Astrocyte of the cerebellum (primary cell): Measurements from ENCODE around the gene VWA5A.

Experiments used
- DNase-seq: peaks from one replicate; pipeline ENCODE4 v3.0.0-alpha.2; 2011; ENCODE audit warnings: low read depth
- H3K4me3 ChIP-seq: 2 replicates; pipeline ENCODE4 v1.5.1; 2011; ENCODE audit warnings: mild to moderate bottlenecking, low read depth, low read length, moderate library complexity
- in situ Hi-C: cut with HindIII; loops from 2 replicates; pipeline ENCODE4 v1.10.0; 2017; ENCODE audit warnings: low sequenced_read_pairs
- TF ChIP-seq, protein P1 (sequence below): IDR thresholded peaks from 2 replicates; pipeline ENCODE4 v1.5.1; 2012; ENCODE audit warnings: low read length, low read depth, moderate library complexity, mild to moderate bottlenecking; ENCODE audit errors: missing control alignments

Gene VWA5A

DNA sequence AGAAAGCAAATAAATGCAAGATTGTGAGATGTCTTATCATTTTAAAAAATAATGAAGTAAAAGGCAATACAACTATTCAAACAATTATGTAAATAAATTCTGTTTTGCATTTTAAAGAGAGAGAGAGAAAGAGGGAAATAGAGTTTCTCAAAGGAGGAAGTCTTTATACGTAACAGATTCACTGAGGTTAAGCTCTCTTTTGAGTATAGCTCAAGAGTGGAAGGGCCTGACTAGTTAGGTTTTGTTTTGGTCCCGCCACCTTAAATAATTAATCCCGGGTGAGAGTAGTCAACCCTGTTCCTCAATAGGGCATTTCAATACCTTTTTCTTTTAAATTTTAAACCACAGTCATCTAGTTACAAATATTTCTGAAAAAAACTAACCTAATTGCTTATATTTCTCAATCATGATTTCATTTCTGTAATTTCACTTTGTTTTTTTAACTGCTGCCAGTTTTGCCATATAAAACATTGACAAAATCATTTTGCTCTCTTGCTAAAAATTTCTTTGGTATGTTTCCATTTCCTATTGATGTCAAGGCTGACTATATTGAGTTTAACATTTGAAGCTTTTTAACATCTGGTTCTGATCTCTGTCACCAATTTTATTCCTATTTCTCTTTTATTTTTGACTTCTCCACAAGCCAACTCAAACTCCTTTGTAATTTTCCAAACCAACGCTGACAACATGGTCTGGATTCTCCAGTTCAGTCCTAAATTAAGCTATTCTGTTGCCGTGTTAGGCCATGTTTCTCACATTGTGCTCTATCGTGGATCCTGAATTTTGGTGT lies 78.2 kb downstream of the VWA5A start:
- TF ChIP-seq, protein P1, sequence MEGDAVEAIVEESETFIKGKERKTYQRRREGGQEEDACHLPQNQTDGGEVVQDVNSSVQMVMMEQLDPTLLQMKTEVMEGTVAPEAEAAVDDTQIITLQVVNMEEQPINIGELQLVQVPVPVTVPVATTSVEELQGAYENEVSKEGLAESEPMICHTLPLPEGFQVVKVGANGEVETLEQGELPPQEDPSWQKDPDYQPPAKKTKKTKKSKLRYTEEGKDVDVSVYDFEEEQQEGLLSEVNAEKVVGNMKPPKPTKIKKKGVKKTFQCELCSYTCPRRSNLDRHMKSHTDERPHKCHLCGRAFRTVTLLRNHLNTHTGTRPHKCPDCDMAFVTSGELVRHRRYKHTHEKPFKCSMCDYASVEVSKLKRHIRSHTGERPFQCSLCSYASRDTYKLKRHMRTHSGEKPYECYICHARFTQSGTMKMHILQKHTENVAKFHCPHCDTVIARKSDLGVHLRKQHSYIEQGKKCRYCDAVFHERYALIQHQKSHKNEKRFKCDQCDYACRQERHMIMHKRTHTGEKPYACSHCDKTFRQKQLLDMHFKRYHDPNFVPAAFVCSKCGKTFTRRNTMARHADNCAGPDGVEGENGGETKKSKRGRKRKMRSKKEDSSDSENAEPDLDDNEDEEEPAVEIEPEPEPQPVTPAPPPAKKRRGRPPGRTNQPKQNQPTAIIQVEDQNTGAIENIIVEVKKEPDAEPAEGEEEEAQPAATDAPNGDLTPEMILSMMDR = no peak
- in situ Hi-C loops = no loop called here
- no peak overlapping the region for H3K4me3 ChIP-seq
- DNase-seq = no peak

DNA sequence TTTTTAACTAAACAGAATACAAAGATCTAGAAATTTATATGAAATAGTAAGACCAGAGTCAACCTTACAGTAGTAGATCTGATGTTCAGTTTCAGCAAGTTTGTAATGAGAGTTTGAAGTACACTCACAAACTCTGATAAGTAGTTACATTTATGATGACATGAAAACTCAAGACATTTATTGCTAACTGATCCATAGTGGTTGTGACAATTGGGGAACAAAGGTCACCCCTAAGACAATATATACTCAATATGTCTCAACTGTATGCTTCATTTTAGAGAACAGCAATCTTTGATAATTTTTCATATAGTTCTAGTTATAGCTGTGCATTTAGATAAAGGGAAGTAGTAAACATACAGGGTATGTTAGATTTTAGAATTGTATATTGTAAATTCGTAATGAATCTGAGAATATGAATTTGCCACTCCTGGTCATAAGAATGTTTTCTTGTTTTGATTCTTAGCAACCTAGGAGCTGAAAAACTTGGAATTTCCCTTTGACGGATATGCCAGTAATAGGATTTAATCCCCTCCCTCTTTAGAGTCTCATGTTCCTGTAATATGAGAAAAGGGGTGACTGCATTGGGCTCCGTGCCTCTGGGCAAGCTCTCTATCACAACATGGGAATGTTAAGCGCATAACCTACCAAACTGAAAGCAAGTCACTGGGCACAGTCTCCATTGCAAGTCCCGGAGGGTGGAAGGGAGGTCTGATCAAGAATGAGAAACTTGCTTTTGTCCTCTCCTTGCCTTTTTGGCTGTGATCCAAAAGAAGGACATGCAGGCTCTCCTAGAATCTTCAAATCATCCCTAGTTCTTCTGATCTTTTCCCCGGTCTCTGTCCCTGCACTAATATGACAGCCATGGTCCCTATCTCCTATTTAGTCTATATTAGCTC lies 79.3 kb downstream of the VWA5A start:
- in situ Hi-C loops = no loop called here
- no peak for DNase-seq
- TF ChIP-seq, protein P1 = no peak
- no peak overlapping the region for H3K4me3 ChIP-seq

DNA sequence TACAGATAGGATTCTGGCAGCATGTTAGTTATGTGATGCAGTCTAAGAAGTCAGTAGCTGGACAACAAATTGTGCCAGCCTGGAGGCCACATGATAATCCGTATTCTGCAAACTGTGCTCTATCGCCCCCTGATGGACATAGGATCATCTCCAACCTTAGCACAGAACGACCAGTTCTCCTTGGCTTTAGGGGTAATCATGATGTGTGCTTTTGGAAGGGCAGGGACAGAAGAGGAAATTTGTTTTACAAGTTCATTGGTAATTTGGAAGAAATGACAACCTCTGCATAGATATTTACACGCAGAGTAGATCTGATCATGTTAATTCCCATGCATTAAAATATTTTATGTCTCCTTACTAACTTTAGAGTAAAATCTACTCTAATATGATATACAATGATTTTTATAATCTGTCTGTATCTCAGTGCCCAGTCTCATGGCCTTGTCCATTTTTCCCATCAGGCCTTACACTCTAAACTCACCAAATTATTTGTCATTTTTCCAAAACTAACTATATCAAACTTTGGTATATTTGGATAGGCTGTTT lies 80.0 kb downstream of the VWA5A start:
- in situ Hi-C loops = no loop called here
- DNase-seq = peak; percentile 32
- TF ChIP-seq, protein P1 = peak; percentile 80
- no peak overlapping the region for H3K4me3 ChIP-seq
